GM12878 (cell line): ENCODE results near the gene TRIOBP. TPM values are rescaled to one million over a fixed set of nuclear protein-coding genes. Genes with fewer than 3 reads are reported as not detected.

Experiments used
- CEBPZ ChIP-seq: fragments of 150-350 bp; IDR thresholded peaks from 2 replicates; pipeline ENCODE4 v1.6.1; 2016; ENCODE audit warnings: low read depth, low read length
- CHD2 ChIP-seq: IDR thresholded peaks from 2 replicates; pipeline ENCODE4 v1.6.1; 2011; ENCODE audit warnings: low read depth, low read length, improper control_type of control experiment, borderline replicate concordance
- E4F1 ChIP-seq: fragments of 450-650 bp; IDR thresholded peaks from 2 replicates; pipeline ENCODE4 v1.6.1; 2018; ENCODE audit warnings: borderline replicate concordance, mild to moderate bottlenecking; ENCODE audit not compliant: partially characterized antibody
- EGR1 ChIP-seq, 2 experiments: IDR thresholded peaks; 1 replicate in 1 of 2; 2 replicates in 1 of 2; pipeline ENCODE4 v1.6.1; 2011 to 2012; ENCODE audit warnings: low read depth in 2 of 2, low read length in 2 of 2, borderline replicate concordance in 1 of 2, mild to moderate bottlenecking in 1 of 2, moderate library complexity in 1 of 2
- EZH2 ChIP-seq: IDR thresholded peaks from 2 replicates; pipeline ENCODE4 v1.6.1; 2012; ENCODE audit warnings: low read depth, mild to moderate bottlenecking, control low read depth, inconsistent platforms, low read length, borderline replicate concordance; ENCODE audit not compliant: control insufficient read depth
- IKZF2 ChIP-seq, 2 experiments: fragments of 450-650 bp; IDR thresholded peaks; 2 replicates each; pipeline ENCODE4 v1.6.1; 2017; ENCODE audit warnings: mild to moderate bottlenecking in 2 of 2, moderate library complexity in 2 of 2
- JUND ChIP-seq: IDR thresholded peaks from 2 replicates; pipeline ENCODE4 v1.6.1; 2012; ENCODE audit warnings: low read depth, mild to moderate bottlenecking, low read length, improper control_type of control experiment, moderate library complexity
- KAT2A ChIP-seq: conservative IDR thresholded peaks from 2 replicates; pipeline ENCODE4 v1.6.1; 2011; ENCODE audit warnings: low read depth, low read length; ENCODE audit not compliant: control insufficient read depth
- KDM1A ChIP-seq: fragments of 200-600 bp; sonication (generic); IDR thresholded peaks from 2 replicates; pipeline ENCODE4 v1.6.1; 2016; ENCODE audit warnings: borderline replicate concordance
- LARP7 ChIP-seq: fragments of 450-650 bp; IDR thresholded peaks from 2 replicates; pipeline ENCODE4 v1.6.1; 2017; ENCODE audit warnings: mild to moderate bottlenecking
- POLR2A ChIP-seq: IDR thresholded peaks from 2 replicates; pipeline ENCODE4 v1.6.1; 2011; ENCODE audit warnings: low read depth, mild to moderate bottlenecking, low read length
- POU2F2 ChIP-seq: IDR thresholded peaks from 3 replicates; pipeline ENCODE4 v1.6.1; 2011; ENCODE audit warnings: low read depth, mild to moderate bottlenecking, low read length, borderline replicate concordance
- RELB ChIP-seq: fragments of 450-650 bp; IDR thresholded peaks from 2 replicates; pipeline ENCODE4 v1.6.1; 2017; ENCODE audit warnings: low read depth, mild to moderate bottlenecking, moderate library complexity
- SIX5 ChIP-seq: IDR thresholded peaks from 2 replicates; pipeline ENCODE4 v1.6.1; 2011; ENCODE audit warnings: mild to moderate bottlenecking, low read depth, low read length, moderate library complexity; ENCODE audit not compliant: severe bottlenecking
- SMC3 ChIP-seq: IDR thresholded peaks from 2 replicates; pipeline ENCODE4 v1.6.1; 2011; ENCODE audit warnings: low read length, improper control_type of control experiment, borderline replicate concordance
- STAT3 ChIP-seq: IDR thresholded peaks from 2 replicates; pipeline ENCODE4 v1.6.1; 2011; ENCODE audit warnings: low read depth, low read length, improper control_type of control experiment
- ZBTB11 ChIP-seq: fragments of 450-650 bp; formaldehyde crosslinking; IDR thresholded peaks from 2 replicates; pipeline ENCODE4 v1.5.0; 2022; ENCODE audit warnings: mild to moderate bottlenecking, missing genetic modification characterization
- polyA plus RNA-seq, 11 experiments: library from polyadenylated mRNA; depleted of rRNA in 4 of 11; unstranded in 6 of 11; stranded (reverse) in 5 of 11; fragments of >200 nt; fragmentation: Nextera tagmentation in 4 of 11; fragmentation: Illumina TruSeq in 1 of 11; extraction: Ambion mirVana in 4 of 11; extraction: Trizol in 1 of 11; gene quantifications; 1 replicate in 1 of 11; 2 replicates in 10 of 11; pipeline versions ENCODE4 v1.2.1 to v1.2.3, GENCODE V29; 2011 to 2016; ENCODE audit warnings: inconsistent platforms in 2 of 11, missing spikeins in 2 of 11, low read depth in 1 of 11
- total RNA-seq, 4 experiments: library from RNA; depleted of rRNA in 3 of 4; stranded (reverse); fragments of >200 nt in 3 of 4; fragmentation: Illumina TruSeq in 1 of 4; extraction: Trizol in 1 of 4; gene quantifications; 2 replicates each; pipeline versions ENCODE4 v1.2.1 to v1.2.3, GENCODE V29; 2013 to 2021

The TRIOBP gene
- total and polyA plus RNA-seq, 10 of the 15 experiments (the other 5 are each of a cell fraction or from before 2014, with no cell fraction given) = 0.21 to 23.6 (median 11.9) TPM

- TF ChIP-seq E4F1 = no peak
- TF ChIP-seq RELB = no peak
- no peak for TF ChIP-seq CHD2
- TF ChIP-seq EZH2 = no peak
- peak; percentile 75; the same call in 1 of the 2 replicates for TF ChIP-seq LARP7
- no peak for TF ChIP-seq CEBPZ
- TF ChIP-seq JUND = no peak
- no peak for TF ChIP-seq KAT2A
- no peak for TF ChIP-seq IKZF2 (IDR thresholded peaks at IDR 0.05)
- TF ChIP-seq POLR2A = peak; percentile 38; the same call in 1 of the 2 replicates
- no peak for TF ChIP-seq SIX5
- no peak; the same call in 2 of the 3 replicates for TF ChIP-seq POU2F2
- no peak for TF ChIP-seq STAT3
- no peak for TF ChIP-seq ZBTB11
- peak; percentile 77 for TF ChIP-seq SMC3
- TF ChIP-seq EGR1 (IDR thresholded peaks at IDR 0.05; ENCODE audit: borderline replicate concordance in 1 of 2, low read depth in 2 of 2, low read length in 2 of 2) = no peak
- no peak for TF ChIP-seq KDM1A
These were observed 121.0 kb downstream of the TRIOBP start (continued) for GRCh38 chr22:37817705-37818408.
